Activated T-helper 2 cell treated with anti-CD3 and anti-CD28 coated beads, Interferon-gamma antibody, Interleukin-2, Interleukin-4, amounts not matched to agents 10 μg/mL and 5 μg/mL and 100 μg/mL, durations not matched to agents 14 hours and 24 hours and 36 hours (primary cell): ENCODE measurements around the gene CD74. TPM values are rescaled to one million over a fixed set of nuclear protein-coding genes. Genes with fewer than 3 reads are reported as not detected.

Experiments
- DNase-seq: peaks from one replicate; pipeline ENCODE4 v3.0.0; 2021; ENCODE audit warnings: low spot score
- H3K27ac Mint-ChIP-seq: one replicate; pipeline ENCODE4 v1.8.0; 2021; ENCODE audit warnings: mixed read lengths
- H3K27me3 Mint-ChIP-seq: one replicate; pipeline ENCODE4 v1.8.0; 2021; ENCODE audit warnings: low read depth, mixed read lengths
- H3K36me3 Mint-ChIP-seq: one replicate; pipeline ENCODE4 v1.8.0; 2021; ENCODE audit warnings: low read depth, mixed read lengths
- H3K4me1 Mint-ChIP-seq: one replicate; pipeline ENCODE4 v1.8.0; 2021; ENCODE audit warnings: low read depth, mixed read lengths
- H3K4me3 Mint-ChIP-seq: one replicate; pipeline ENCODE4 v1.8.0; 2021; ENCODE audit warnings: low read depth, mild to moderate bottlenecking, moderate library complexity, mixed read lengths
- H3K9me3 Mint-ChIP-seq: one replicate; pipeline ENCODE4 v1.8.0; 2021; ENCODE audit warnings: mixed read lengths
- intact Hi-C: fragments of 100-400 bp; cut with micrococcal nuclease; formaldehyde crosslinking; loops from one replicate; pipeline ENCODE4 v1.15.1; 2023
- total RNA-seq: library from RNA; stranded (reverse); gene quantifications from 2 replicates; pipeline ENCODE4 v1.2.3, GENCODE V29; 2022

The CD74 gene
- total RNA-seq, 1 donor from 2014 or later, result 452 TPM

DNA sequence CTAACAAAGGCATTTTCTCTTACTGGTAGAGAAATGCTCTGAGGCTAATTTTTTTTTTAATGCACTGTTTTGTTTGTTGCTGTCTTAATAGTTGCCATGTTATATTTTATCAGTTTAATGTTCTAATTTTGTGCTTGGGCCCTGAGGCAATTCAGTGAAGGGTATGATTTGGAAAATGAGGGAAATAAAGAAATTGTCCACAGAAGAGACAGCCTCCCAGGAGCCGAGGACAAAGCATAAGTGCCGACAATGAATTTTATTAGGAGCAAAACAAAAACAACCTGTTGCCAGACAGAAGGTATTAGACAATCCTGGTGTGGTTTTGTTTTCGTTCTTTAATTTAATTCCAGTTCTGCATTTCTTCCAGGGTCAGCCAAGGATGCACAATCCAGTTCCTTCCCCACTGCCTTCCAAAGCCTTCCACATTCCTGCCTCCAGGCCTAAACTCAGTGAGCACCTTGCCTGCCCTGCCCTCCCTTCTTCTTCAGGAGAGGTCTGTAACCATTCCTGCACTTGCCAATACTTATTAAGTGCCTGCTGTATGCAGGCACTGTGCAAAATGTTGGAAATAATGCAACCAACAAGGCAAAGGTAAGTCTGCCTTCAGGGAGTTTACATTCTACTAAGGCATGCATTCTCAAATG, 59.6 kb downstream of the CD74 start:
- H3K36me3 Mint-ChIP-seq, result no peaks in the 10 kb centered on the region
- intact Hi-C loops, result loop anchor here (10.0 kb wide), 1 partner anchor 1422 kb away; the partner anchor contains the start of gene G3BP1
- H3K4me3 Mint-ChIP-seq, result no peak overlapping the region

DNA sequence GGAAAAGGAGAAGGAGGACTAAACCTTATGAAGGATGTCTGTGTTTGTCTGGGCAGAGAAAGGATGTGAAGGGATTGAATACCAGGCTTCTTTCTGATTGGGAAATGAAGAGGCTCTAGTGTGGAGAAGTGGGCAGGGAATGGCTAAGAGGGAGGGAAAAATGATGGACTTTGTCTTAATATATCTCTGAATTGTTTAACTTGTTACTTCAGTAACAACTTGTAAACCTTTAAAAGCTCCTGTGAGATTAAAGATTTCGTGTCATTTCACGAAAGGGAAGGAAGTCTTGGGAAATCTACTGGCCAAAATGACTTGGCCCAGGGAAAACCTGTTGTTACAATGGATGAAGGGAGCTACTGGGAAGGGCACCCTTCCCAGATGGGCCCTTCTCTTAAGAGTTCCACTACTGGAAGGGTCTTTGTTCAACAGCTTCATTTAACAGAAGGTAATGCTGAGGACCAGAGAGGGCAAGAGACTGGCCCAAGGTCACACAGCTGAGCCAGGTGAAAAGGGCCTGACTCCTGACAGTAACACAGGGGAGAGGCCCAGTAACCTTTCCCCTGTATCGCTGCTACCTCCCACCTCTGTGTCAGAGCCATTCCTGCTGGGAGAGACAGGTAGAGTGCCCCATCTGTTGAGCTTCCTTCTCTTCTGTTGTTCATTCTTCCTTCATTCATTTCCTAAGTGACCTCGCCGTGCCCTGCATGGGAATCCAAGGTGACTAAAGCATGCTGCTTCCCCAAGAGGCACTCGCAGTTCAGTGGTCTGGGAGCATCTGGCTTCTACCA, 60.3 kb downstream of the CD74 start:
- Mint-ChIP-seq H3K36me3 (no peaks in the 10 kb centered on the region), H3K9me3 (no peaks in the 10 kb centered on the region), H3K4me3 (no peak overlapping the region), H3K27ac (no peak overlapping the region), H3K27me3 (peaks cover 9% of the 10 kb centered on the region), H3K4me1 (peaks cover 13% of the 10 kb centered on the region)
- intact Hi-C loops, result loop anchor here (10.0 kb wide), 1 partner anchor 1422 kb away; the partner anchor contains the start of gene G3BP1
- DNase-seq, result no peak

More for the DNA sequence above, 59.6 kb downstream of the CD74 start:
- Mint-ChIP-seq H3K27ac (no peak overlapping the region), H3K4me1 (peaks cover 13% of the 10 kb centered on the region), H3K9me3 (no peaks in the 10 kb centered on the region), H3K27me3 (peaks cover 6% of the 10 kb centered on the region)
- no peak for DNase-seq

Other genes starting within 250 kb of the CD74 start
- not detected in 2 replicates for gene CDX1, start 246.1 kb downstream of the CD74 start, total RNA-seq
- gene SLC6A7, start 222.8 kb downstream of the CD74 start, total RNA-seq, result not detected in 2 replicates
- gene CAMK2A, start 123.1 kb downstream of the CD74 start, total RNA-seq, result not detected in 2 replicates
- not detected in 2 replicates for gene ARSI, start 110.0 kb downstream of the CD74 start, total RNA-seq
- 95.8 and 98.2 TPM in 2 replicates for gene TCOF1, start 55.2 kb downstream of the CD74 start, total RNA-seq
- 2,552 and 2,593 TPM in 2 replicates for gene RPS14, start 36.8 kb upstream of the CD74 start, total RNA-seq
- 2.4 and 3.0 TPM in 2 replicates for gene NDST1, start 95.2 kb upstream of the CD74 start, total RNA-seq
- gene SYNPO, start 227.8 kb upstream of the CD74 start, total RNA-seq, result 0.11 TPM in 1 of 2 replicates, not detected in the other
- gene MYOZ3, start 248.3 kb upstream of the CD74 start, total RNA-seq, result 0.09 TPM in 2 replicates